Muscle of arm (tissue), 14 donors: ENCODE data around the gene ARHGEF6. TPM values are rescaled to one million over a fixed set of nuclear protein-coding genes. Genes with fewer than 3 reads are reported as not detected.
"Not testable (repeated sequence)": the region's sequence is repeated elsewhere in the genome, so short reads cannot be mapped to it uniquely, and the experiment has no call there.

Experiments
- DNase-seq: peaks from one replicate; pipeline ENCODE4 v3.0.0-alpha.2; 2013
- long read RNA-seq, 11 donors: transcript quantifications; one replicate each; lab custom pipeline, GENCODE V29; 2026
- polyA plus RNA-seq, 12 donors: library from polyadenylated mRNA; unstranded; fragments of 120-200 nt; gene quantifications; one replicate each; pipeline ENCODE4 v1.2.1, GENCODE V29; 2013; ENCODE audit not compliant: insufficient read length in 12 of 12

ARHGEF6 gene
- polyA plus RNA-seq: 10 to 100 TPM in 11 of 12 donors, not detected in 1; 35.4 to 67.4 (median 52.7) TPM
- long read RNA-seq, donor 1: 0 reads
- long read RNA-seq, donor 2, full-length matches to known transcripts: 1 of 7 reads
- long read RNA-seq, donor 2, partial matches to known transcripts: 6 of 7 reads
- long read RNA-seq, donor 2, other reads (novel, unspliced or antisense): 0 of 7 reads
- long read RNA-seq, donor 3: 0 reads
- long read RNA-seq, donor 4: 0 reads
- long read RNA-seq, donor 5, full-length matches to known transcripts: 1 of 1 reads
- long read RNA-seq, donor 5, partial matches to known transcripts: 0 of 1 reads
- long read RNA-seq, donor 5, other reads (novel, unspliced or antisense): 0 of 1 reads
- long read RNA-seq, donor 6, full-length matches to known transcripts: 1 of 1 reads
- long read RNA-seq, donor 6, partial matches to known transcripts: 0 of 1 reads
- long read RNA-seq, donor 6, other reads (novel, unspliced or antisense): 0 of 1 reads
- long read RNA-seq, donor 7, full-length matches to known transcripts: 1 of 1 reads
- long read RNA-seq, donor 7, partial matches to known transcripts: 0 of 1 reads
- long read RNA-seq, donor 7, other reads (novel, unspliced or antisense): 0 of 1 reads
- long read RNA-seq, donor 8, full-length matches to known transcripts: 1 of 1 reads
- long read RNA-seq, donor 8, partial matches to known transcripts: 0 of 1 reads
- long read RNA-seq, donor 8, other reads (novel, unspliced or antisense): 0 of 1 reads
- long read RNA-seq, donor 9: 0 reads
- long read RNA-seq, donor 10, full-length matches to known transcripts: 2 of 8 reads
- long read RNA-seq, donor 10, partial matches to known transcripts: 6 of 8 reads
- long read RNA-seq, donor 10, other reads (novel, unspliced or antisense): 0 of 8 reads
- long read RNA-seq, donor 11, full-length matches to known transcripts: 3 of 3 reads
- long read RNA-seq, donor 11, partial matches to known transcripts: 0 of 3 reads
- long read RNA-seq, donor 11, other reads (novel, unspliced or antisense): 0 of 3 reads

- DNase-seq: peak; percentile 34
Measured at GRCh38 chrX:136780763-136781162, at the start of gene ARHGEF6. ARHGEF6 (minus strand) TSS chrX:136780932; CDS start chrX:136780882, 50 bp downstream.

- no peak for DNase-seq
Measured at GRCh38 chrX:136829413-136829812, 48.7 kb upstream of the ARHGEF6 start.

- no peak for DNase-seq
Measured at GRCh38 chrX:136828830-136829229, 48.1 kb upstream of the ARHGEF6 start.

GRCh38 chrX:136827026-136827425 lies 46.3 kb upstream of the ARHGEF6 start:
- no peak for DNase-seq

GRCh38 chrX:136825771-136826170 lies 45.0 kb upstream of the ARHGEF6 start:
- DNase-seq: no peak

GRCh38 chrX:136823175-136823574 lies 42.4 kb upstream of the ARHGEF6 start:
- no peak for DNase-seq

- no peak for DNase-seq
Measured at GRCh38 chrX:136822337-136823095, 41.8 kb upstream of the ARHGEF6 start.

- not testable (repeated sequence) for DNase-seq
Measured at GRCh38 chrX:136819756-136820155, 39.0 kb upstream of the ARHGEF6 start.

GRCh38 chrX:136819031-136819703 lies 38.4 kb upstream of the ARHGEF6 start:
- DNase-seq: no peak

- no peak for DNase-seq
Measured at GRCh38 chrX:136816975-136817374, 36.2 kb upstream of the ARHGEF6 start.

GRCh38 chrX:136814847-136815750 lies 34.4 kb upstream of the ARHGEF6 start:
- no peak for DNase-seq

GRCh38 chrX:136812286-136812685 lies 31.6 kb upstream of the ARHGEF6 start:
- DNase-seq: no peak

- DNase-seq: no peak
Measured at GRCh38 chrX:136810493-136810892, 29.8 kb upstream of the ARHGEF6 start.

- DNase-seq: no peak
Measured at GRCh38 chrX:136806891-136807410, 26.2 kb upstream of the ARHGEF6 start.

GRCh38 chrX:136802515-136802914 lies 21.8 kb upstream of the ARHGEF6 start:
- DNase-seq: no peak

GRCh38 chrX:136797787-136798186 lies 17.1 kb upstream of the ARHGEF6 start:
- DNase-seq: no peak

GRCh38 chrX:136795132-136795531 lies 14.4 kb upstream of the ARHGEF6 start:
- DNase-seq: not testable (repeated sequence)

- DNase-seq: not testable (repeated sequence)
Measured at GRCh38 chrX:136794660-136795059, 13.9 kb upstream of the ARHGEF6 start.

GRCh38 chrX:136794080-136794479 lies 13.3 kb upstream of the ARHGEF6 start:
- DNase-seq: no peak

- DNase-seq: no peak
Measured at GRCh38 chrX:136789856-136790255, 9.1 kb upstream of the ARHGEF6 start.
